CD4-positive, alpha-beta T cell (primary cell): Measurements from ENCODE around the gene LMAN2. TPM values are rescaled to one million over a fixed set of nuclear protein-coding genes. Genes with fewer than 3 reads are reported as not detected.

Experiments used
- ATAC-seq: fragments of 200-7000 bp; cut with Tn5 transposase; one replicate; pipeline ENCODE4 v1.10.0; 2022; ENCODE audit warnings: mild to moderate bottlenecking; ENCODE audit not compliant: poor library complexity
- CTCF ChIA-PET: fragments of 350-600 bp; sonication (Branson Sonifier 250); formaldehyde crosslinking; loops from one replicate; lab custom pipeline; 2021; ENCODE audit warnings: antibody characterized with exemption, inconsistent platforms; lab: Charles Lee
- POLR2A ChIA-PET: fragments of 350-600 bp; sonication (Branson Sonifier 250); formaldehyde crosslinking; loops from one replicate; lab custom pipeline; 2021; ENCODE audit warnings: antibody characterized with exemption, inconsistent platforms; lab: Charles Lee
- DNase-seq, 14 experiments: peaks; one replicate each; pipeline ENCODE4 v3.0.0-alpha.2; 2013 to 2020; ENCODE audit warnings: mixed read lengths in 2 of 14
- H3K27ac ChIP-seq, 2 donors: one replicate each; pipeline versions ENCODE4 v1.5.1 to v1.7.0; 2013; ENCODE audit warnings: low read length in 2 of 2, low read depth in 1 of 2, mild to moderate bottlenecking in 1 of 2
- H3K27me3 ChIP-seq, 2 experiments: 1 replicate in 1 of 2; 2 replicates in 1 of 2; pipeline versions ENCODE4 v1.6.1 to v1.7.0; 2013; ENCODE audit warnings: low read length in 2 of 2, control low read depth in 1 of 2, mild to moderate bottlenecking in 1 of 2, moderate library complexity in 1 of 2; ENCODE audit not compliant: insufficient read depth in 2 of 2, control insufficient read depth in 1 of 2
- H3K36me3 ChIP-seq: one replicate; pipeline ENCODE4 v1.6.1; 2013; ENCODE audit warnings: low read length, control low read depth; ENCODE audit not compliant: insufficient read depth
- H3K4me1 ChIP-seq: one replicate; pipeline ENCODE4 v1.6.1; 2013; ENCODE audit warnings: low read length, control low read depth; ENCODE audit not compliant: insufficient read depth
- H3K4me3 ChIP-seq: one replicate; pipeline ENCODE4 v1.5.1; 2013; ENCODE audit warnings: mild to moderate bottlenecking, low read length, moderate library complexity
- H3K9me3 ChIP-seq, 2 experiments: 1 replicate in 1 of 2; 2 replicates in 1 of 2; pipeline versions ENCODE4 v1.6.1 to v1.7.0; 2013; ENCODE audit warnings: low read length in 2 of 2, mild to moderate bottlenecking in 2 of 2, control low read depth in 1 of 2, moderate library complexity in 1 of 2; ENCODE audit not compliant: control insufficient read depth in 1 of 2, insufficient read depth in 1 of 2
- H3K27ac Mint-ChIP-seq: one replicate; pipeline ENCODE4 v1.8.0; 2020; ENCODE audit warnings: mixed read lengths
- H3K27me3 Mint-ChIP-seq: one replicate; pipeline ENCODE4 v1.8.0; 2021; ENCODE audit warnings: mixed read lengths
- H3K36me3 Mint-ChIP-seq: one replicate; pipeline ENCODE4 v1.8.0; 2021; ENCODE audit warnings: low read depth, mixed read lengths
- H3K4me1 Mint-ChIP-seq: one replicate; pipeline ENCODE4 v1.8.0; 2021; ENCODE audit warnings: low read depth, mixed read lengths
- H3K4me3 Mint-ChIP-seq: one replicate; pipeline ENCODE4 v1.8.0; 2020; ENCODE audit warnings: mild to moderate bottlenecking, mixed read lengths
- H3K9me3 Mint-ChIP-seq: one replicate; pipeline ENCODE4 v1.8.0; 2020; ENCODE audit warnings: mixed read lengths
- CTCF ChIP-seq: fragments of 200-600 bp; IDR thresholded peaks from one replicate; pipeline ENCODE4 v1.8.0; 2022; ENCODE audit warnings: antibody characterized with exemption, mild to moderate bottlenecking
- intact Hi-C, 2 experiments: fragments of 100-400 bp; cut with DNase I in 1 of 2; cut with micrococcal nuclease in 1 of 2; formaldehyde crosslinking; loops; one replicate each; pipeline versions ENCODE4 v1.15.1 to v1.9.0; 2023 to 2025; cut with DNase I, micrococcal nuclease
- total RNA-seq, 174 experiments: library from RNA in 2 of 174; stranded (reverse) in 2 of 174; gene quantifications; one replicate each; pipeline ENCODE4 v1.2.3 and lab custom pipeline; 2021 to 2026

Gene LMAN2
- total RNA-seq, 2 experiments from 2014 or later, result 54.5 to 55.6 TPM

GRCh38 chr5:177319913-177320588 lies 31.4 kb downstream of the LMAN2 start:
- Histone ChIP-seq H3K4me3 (no peak overlapping the region), H3K9me3 (peaks cover 0 to 4% of the 10 kb centered on the region in 2 experiments), H3K4me1 (peaks cover 14% of the 10 kb centered on the region), H3K27me3 (no peaks in the 10 kb centered on the region), H3K27ac (no peak overlapping the region), H3K36me3 (peaks cover 6% of the 10 kb centered on the region)
- POLR2A ChIA-PET, result no interaction called here
- Mint-ChIP-seq H3K27ac (no peak overlapping the region), H3K27me3 (no peaks in the 10 kb centered on the region), H3K4me3 (no peak overlapping the region), H3K36me3 (peaks cover 18% of the 10 kb centered on the region), H3K9me3 (no peaks in the 10 kb centered on the region), H3K4me1 (peaks cover 22% of the 10 kb centered on the region)
- DNase-seq, result peak in 2 of 14 experiments; percentile 46 to 50
- TF ChIP-seq CTCF, result no peak
- ATAC-seq, result peak; percentile 28
- CTCF ChIA-PET, result interaction anchor here (1.3 to 2.6 kb wide), 3 partner anchors 10 to 83 kb away, joined by 5 to 8 read pairs (median 5); no protein-coding TSS in a partner anchor
- intact Hi-C loops, result loop anchor here in 1 of 2 experiments (5.0 to 10.0 kb wide), 2 partner anchors 137 to 205 kb away; no protein-coding TSS in a partner anchor

GRCh38 chr5:177317959-177318377 lies 33.5 kb downstream of the LMAN2 start:
- CTCF ChIA-PET, result interaction anchor here (1.0 to 2.6 kb wide), 8 partner anchors 8 to 86 kb away, joined by 3 to 13 read pairs (median 6); no protein-coding TSS in a partner anchor
- no peak overlapping the region for H3K4me3 Mint-ChIP-seq
- peaks cover 22% of the 10 kb centered on the region for H3K4me1 Mint-ChIP-seq
- Histone ChIP-seq H3K9me3 (peaks cover 0 to 4% of the 10 kb centered on the region in 2 experiments), H3K36me3 (peaks cover 6% of the 10 kb centered on the region), H3K27ac (no peak overlapping the region), H3K4me3 (no peak overlapping the region), H3K27me3 (no peaks in the 10 kb centered on the region), H3K4me1 (peaks cover 16% of the 10 kb centered on the region)
- peak; percentile 58 to 87 (median 70) for DNase-seq
- POLR2A ChIA-PET, result interaction anchor here (0.7 to 0.8 kb wide), 2 partner anchors 33 to 73 kb away, joined by 3 read pairs; no protein-coding TSS in a partner anchor
- peaks cover 11% of the 10 kb centered on the region for H3K36me3 Mint-ChIP-seq
- ATAC-seq, result peak; percentile 86
- intact Hi-C loops, result loop anchor here (1.0 to 10.0 kb wide), 7 partner anchors 64 to 203 kb away; no protein-coding TSS in a partner anchor
- no peaks in the 10 kb centered on the region for H3K9me3 Mint-ChIP-seq
- peak; percentile 92 for TF ChIP-seq CTCF
- no peaks in the 10 kb centered on the region for H3K27me3 Mint-ChIP-seq
- H3K27ac Mint-ChIP-seq, result no peak overlapping the region

- peaks cover 41% of the 10 kb centered on the region for H3K4me1 Mint-ChIP-seq
- Histone ChIP-seq H3K27ac (no peak overlapping the region), H3K9me3 (peaks cover 0 to 4% of the 10 kb centered on the region in 2 experiments), H3K36me3 (peaks cover 4% of the 10 kb centered on the region), H3K4me3 (no peak overlapping the region), H3K27me3 (no peaks in the 10 kb centered on the region), H3K4me1 (peaks cover 36% of the 10 kb centered on the region)
- H3K27ac Mint-ChIP-seq, result no peak overlapping the region
- ChIA-PET CTCF (interaction anchor here (1.1 to 1.9 kb wide), 3 partner anchors 12 to 140 kb away, joined by 3 to 5 read pairs (median 4); partner anchors contain the start of genes PRELID1 and RAB24), POLR2A (no interaction called here)
- intact Hi-C loops, result loop anchor here in 1 of 2 experiments (5.0 to 10.0 kb wide), 2 partner anchors 141 to 201 kb away; no protein-coding TSS in a partner anchor
- ATAC-seq (no peak), DNase-seq (no peak)
- peaks cover 11% of the 10 kb centered on the region for H3K36me3 Mint-ChIP-seq
- no peak overlapping the region for H3K4me3 Mint-ChIP-seq
- peaks cover 1% of the 10 kb centered on the region for H3K27me3 Mint-ChIP-seq
- no peak for TF ChIP-seq CTCF
- H3K9me3 Mint-ChIP-seq, result no peaks in the 10 kb centered on the region
Observed at GRCh38 chr5:177316005-177316404, 35.5 kb downstream of the LMAN2 start.
